GM12891 (cell line): ENCODE results near the gene MLIP.

Experiments
- DNase-seq: peaks from one replicate; pipeline ENCODE4 v3.0.0; 2011; ENCODE audit warnings: low spot score; ENCODE audit not compliant: insufficient read length
- FAIRE-seq: peaks from 2 replicates; lab custom pipeline; 2011; peaks lifted over from hg19 to GRCh38; lab: Jason Lieb, UNC
- PAX5 ChIP-seq: IDR thresholded peaks from 2 replicates; pipeline ENCODE4 v1.6.1; 2011; ENCODE audit warnings: low read length, moderate library complexity, mild to moderate bottlenecking; ENCODE audit not compliant: insufficient read depth, severe bottlenecking
- POLR2A ChIP-seq: IDR thresholded peaks from 2 replicates; pipeline ENCODE4 v1.6.1; 2011; ENCODE audit warnings: low read depth, low read length, control low read depth
- POLR2AphosphoS5 ChIP-seq: IDR thresholded peaks from 2 replicates; pipeline ENCODE4 v1.6.1; 2011; ENCODE audit warnings: low read depth, low read length, control low read depth
- POU2F2 ChIP-seq: IDR thresholded peaks from 2 replicates; pipeline ENCODE4 v1.6.1; 2011; ENCODE audit warnings: low read depth, mild to moderate bottlenecking, control low read depth, low read length, moderate library complexity
- SPI1 ChIP-seq: IDR thresholded peaks from 2 replicates; pipeline ENCODE4 v1.6.1; 2011; ENCODE audit warnings: low read depth, low read length, control low read depth
- TAF1 ChIP-seq: IDR thresholded peaks from 2 replicates; pipeline ENCODE4 v1.6.1; 2011; ENCODE audit warnings: low read depth, low read length, control low read depth

MLIP gene

DNA sequence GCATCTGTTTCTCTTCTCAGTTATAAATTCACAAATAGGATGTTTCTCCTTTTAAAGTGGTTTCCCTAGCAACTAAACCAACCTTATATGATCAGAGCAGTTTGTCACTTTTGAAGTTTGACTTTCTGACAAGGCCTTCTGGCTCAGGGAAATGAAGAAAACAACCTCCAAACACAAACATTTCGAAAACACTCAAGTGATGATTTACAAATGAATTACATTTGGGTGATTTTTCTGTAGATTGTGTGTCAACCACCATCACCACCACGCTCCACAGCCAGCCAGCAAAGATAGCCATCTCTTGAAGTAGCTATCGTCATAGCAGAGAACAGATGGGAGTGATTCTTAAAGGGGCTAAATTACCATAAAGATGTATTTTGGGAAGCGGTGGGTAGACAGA is 16.5 kb upstream of the MLIP start:
- no peak for TF ChIP-seq SPI1
- TF ChIP-seq POLR2A: no peak
- TF ChIP-seq TAF1: no peak
- TF ChIP-seq PAX5: no peak
- no peak for TF ChIP-seq POU2F2
- no peak for FAIRE-seq
- no peak for DNase-seq

DNA sequence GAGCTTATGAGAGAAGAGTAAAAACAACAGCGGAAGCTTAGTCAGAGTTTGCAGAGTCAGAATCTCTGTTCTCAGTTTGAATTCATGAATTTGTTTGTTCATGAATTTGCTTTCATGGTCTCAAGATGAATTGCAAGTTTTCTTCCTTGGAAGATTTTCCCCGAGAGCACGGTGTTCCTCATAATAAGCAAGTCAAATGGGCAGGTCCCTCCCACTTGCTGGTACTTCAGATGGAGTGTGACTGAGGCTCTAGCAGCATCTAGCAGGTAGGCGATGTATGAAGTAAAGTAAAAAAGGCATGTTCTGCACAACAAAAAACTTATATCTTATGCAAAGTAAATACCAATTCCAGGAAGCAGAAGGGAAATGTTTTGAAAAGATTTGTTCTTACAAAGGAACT is 15.5 kb upstream of the MLIP start:
- TF ChIP-seq SPI1 (no peak), POLR2A (no peak), PAX5 (no peak), POU2F2 (no peak), POLR2AphosphoS5 (no peak), TAF1 (no peak)
- DNase-seq: no peak
- FAIRE-seq: no peak

DNA sequence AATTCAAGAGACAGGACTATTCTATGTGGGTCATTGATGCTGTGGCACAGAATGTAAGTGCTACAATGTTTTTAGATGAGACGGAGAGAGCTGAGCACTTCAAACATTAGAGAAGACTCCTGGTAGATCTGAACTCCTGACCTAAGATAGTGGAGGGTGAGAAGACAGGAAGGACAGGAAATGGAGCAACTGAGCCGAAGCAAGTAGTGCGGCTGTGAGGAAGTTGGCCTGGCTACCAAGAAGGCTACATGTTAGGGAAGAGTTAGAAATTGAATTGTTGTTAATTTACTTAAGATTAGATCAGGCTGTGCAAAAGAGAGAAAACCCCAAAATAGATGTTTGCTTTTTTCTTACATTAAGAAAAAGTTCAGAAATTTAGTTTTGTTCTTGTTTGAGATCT is 14.4 kb upstream of the MLIP start:
- FAIRE-seq (no peak), DNase-seq (no peak)
- TF ChIP-seq POLR2AphosphoS5: no peak
- TF ChIP-seq TAF1: no peak
- TF ChIP-seq POLR2A: no peak
- TF ChIP-seq POU2F2: no peak
- TF ChIP-seq PAX5: no peak
- TF ChIP-seq SPI1: no peak

DNA sequence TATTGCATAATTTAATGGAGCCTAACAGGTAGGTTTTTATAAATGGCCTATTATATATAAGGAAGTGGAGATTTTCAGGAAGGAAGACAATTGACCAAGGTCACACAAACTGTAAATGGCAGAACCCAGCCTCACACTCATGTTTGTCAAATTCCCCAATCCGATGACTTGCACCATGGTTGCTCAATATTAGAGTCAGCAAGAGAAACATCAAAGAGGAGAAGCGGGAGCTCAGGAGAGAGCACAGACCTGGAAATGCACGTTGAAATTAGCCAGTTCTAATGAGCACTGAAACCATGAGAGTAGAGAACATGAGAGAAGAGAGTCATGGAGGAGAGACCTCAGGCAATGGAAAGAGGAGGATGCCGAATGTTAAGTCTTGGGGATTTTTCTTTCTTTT is 13.5 kb upstream of the MLIP start:
- TF ChIP-seq PAX5 (no peak), POLR2AphosphoS5 (no peak), TAF1 (no peak), SPI1 (no peak)
- FAIRE-seq (no peak), DNase-seq (no peak)

DNA sequence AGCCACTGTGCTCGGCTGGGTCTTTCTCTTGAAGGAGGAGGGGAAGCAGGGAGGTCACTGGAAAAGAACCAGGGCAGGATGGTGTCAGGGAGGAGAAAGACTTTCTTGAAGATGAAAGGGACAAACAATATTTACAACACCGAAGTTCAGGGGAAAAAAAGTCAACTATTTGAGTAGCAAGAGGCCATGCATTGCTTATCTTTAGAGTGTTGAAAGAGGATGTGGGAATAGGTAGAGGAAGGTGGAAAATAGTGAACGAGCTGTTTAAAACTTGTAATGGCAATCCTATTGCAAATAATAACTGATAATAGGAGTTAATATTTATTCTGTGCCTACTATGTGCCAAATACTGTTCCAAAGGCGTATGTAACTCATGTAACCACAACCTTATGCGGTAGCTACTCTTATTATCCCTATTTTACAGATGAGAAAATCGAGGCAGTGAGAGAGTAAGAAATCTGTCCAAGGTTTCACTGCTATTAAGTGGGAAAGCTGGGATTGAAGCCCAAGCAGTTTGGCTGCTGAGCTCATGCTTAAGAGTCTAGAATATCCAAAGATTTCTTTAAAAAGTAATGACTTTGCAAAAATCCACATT is 12.7 kb upstream of the MLIP start:
- no peak for FAIRE-seq
- no peak for DNase-seq
- TF ChIP-seq POU2F2 (no peak), TAF1 (no peak), POLR2AphosphoS5 (no peak), SPI1 (no peak), PAX5 (no peak), POLR2A (no peak)

DNA sequence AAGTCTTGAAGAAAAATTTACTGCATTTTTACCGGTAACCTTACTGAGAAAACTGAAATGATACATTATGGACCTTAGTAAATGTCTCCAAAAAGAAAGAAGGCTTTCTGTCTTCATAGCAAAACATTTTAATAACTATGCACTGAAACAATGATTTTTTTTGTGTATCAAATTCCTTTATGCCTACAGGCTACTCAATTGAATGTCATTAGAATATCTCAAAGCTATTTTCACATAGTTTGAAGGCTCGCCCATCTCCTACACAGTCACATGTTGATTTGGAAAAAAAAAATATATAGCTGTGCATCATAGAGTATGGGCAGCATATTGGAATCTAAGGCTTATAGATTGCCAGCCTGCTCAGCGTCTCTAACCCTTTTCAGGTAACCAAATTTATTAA is 12.0 kb upstream of the MLIP start:
- FAIRE-seq (no peak), DNase-seq (no peak)
- TF ChIP-seq POLR2A: no peak
- TF ChIP-seq TAF1: no peak
- no peak for TF ChIP-seq POU2F2

DNA sequence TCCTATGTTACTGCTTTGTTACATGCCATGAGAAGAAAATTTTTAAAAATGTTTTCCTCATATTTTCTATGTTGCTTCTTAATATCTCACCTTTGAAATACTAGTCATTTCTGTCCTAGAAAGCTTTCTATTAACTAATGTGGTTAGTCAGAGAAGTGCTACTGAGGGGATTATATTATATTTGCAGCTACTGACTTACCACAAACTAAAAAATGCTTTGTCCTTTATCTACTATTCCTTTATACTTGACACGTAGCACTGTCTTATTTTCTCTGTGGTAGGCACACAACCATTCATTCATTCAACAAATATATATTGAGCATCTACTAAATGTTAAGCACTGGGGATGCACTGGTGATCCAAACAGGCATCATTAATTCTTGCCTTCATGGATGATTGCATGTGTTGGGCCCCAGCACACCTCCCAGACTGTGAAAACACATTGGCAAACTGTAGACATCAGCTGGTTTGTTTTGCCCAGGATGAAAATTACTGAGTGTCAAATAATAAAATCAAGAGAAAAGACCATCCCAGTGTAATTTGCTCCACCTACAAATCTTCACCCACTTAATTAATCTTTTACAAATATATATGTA is 10.7 kb upstream of the MLIP start:
- no peak for DNase-seq
- FAIRE-seq: no peak
- TF ChIP-seq POU2F2 (no peak), PAX5 (no peak), TAF1 (no peak), POLR2AphosphoS5 (no peak), POLR2A (no peak), SPI1 (no peak)

DNA sequence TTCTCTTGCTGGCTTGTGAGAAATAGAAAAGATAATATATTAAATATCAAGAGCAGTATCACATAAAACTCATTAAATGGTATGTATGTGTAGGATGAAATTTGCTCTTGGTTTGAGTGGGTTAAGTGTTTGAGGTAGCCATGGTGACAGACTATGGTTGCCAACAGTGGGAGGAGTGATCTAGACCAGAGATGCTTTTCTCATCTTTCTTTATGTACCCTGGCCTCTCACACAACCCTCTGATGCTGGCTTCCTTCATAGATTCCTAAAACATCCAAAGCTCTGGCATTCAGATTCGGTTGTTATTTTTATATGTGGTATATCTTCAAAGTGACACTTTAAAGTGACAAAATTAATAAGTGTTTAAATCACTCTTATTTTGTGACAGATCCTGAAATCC is 9.0 kb upstream of the MLIP start:
- TF ChIP-seq PAX5: no peak
- no peak for TF ChIP-seq TAF1
- TF ChIP-seq POU2F2: no peak
- TF ChIP-seq SPI1: no peak
- TF ChIP-seq POLR2AphosphoS5: no peak
- TF ChIP-seq POLR2A: no peak
- DNase-seq: no peak
- no peak for FAIRE-seq

DNA sequence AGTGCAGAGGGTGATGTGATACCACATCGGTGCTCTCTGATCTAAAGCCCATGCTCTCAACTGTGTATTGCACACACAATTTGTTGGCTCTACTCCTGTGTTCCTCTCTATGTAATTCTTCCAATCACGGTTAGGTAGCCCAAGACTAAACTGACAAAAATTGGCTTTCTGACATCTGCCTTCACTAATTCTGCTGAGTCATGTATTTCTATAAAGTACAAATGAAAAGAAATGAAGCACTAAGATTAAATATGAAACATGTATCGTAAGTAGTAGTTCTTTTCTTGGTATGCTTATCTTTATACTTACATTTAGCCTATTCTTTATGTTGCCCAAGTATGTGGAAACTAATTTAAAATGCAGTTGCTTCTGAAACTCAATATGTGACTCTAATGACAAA is 7.7 kb upstream of the MLIP start:
- TF ChIP-seq POLR2AphosphoS5: no peak
- DNase-seq (no peak), FAIRE-seq (no peak)

DNA sequence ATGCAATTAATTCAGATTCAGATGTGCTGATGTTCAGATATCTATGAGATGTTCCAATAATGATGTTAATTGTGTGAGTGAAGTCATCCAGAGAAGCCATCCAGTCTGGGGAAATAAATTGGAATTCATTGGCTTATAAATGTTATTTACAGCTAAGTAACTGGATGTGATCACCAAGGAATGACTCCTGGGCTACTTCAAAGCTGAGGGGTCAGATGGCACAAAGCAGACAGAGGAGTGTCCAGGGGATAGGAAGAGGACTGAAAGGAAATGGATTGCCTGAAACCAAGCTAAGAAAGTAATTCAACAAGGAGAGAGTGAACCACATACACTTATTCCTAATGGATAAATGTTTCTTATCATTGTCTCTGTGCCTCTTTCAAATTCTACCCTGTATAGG is 4.5 kb upstream of the MLIP start:
- no peak for TF ChIP-seq POU2F2
- TF ChIP-seq TAF1: no peak
- TF ChIP-seq POLR2A: no peak
- TF ChIP-seq SPI1: no peak
- no peak for TF ChIP-seq PAX5
- no peak for TF ChIP-seq POLR2AphosphoS5
- DNase-seq: no peak
- FAIRE-seq: no peak
